GM12864 (cell line): ENCODE data around the gene TSKS.

Experiments
- DNase-seq: peaks from one replicate; pipeline ENCODE4 v3.0.0-alpha.2; 2011; ENCODE audit warnings: low read depth
- H3K4me3 ChIP-seq: 2 replicates; pipeline ENCODE4 v1.5.1; 2011; ENCODE audit warnings: mild to moderate bottlenecking, low read depth, low read length, control low read depth
- CTCF ChIP-seq: IDR thresholded peaks from 2 replicates; pipeline ENCODE4 v1.5.1; 2011; ENCODE audit warnings: low read depth, mild to moderate bottlenecking, moderate library complexity, low read length, control low read depth, inconsistent platforms; ENCODE audit errors: missing control alignments

Gene TSKS

GRCh38 chr19:49807904-49808675, 45.0 kb upstream of the TSKS start:
- TF ChIP-seq CTCF: no peak
- DNase-seq: no peak
- no peak overlapping the region for H3K4me3 ChIP-seq

GRCh38 chr19:49807058-49807903, 44.2 kb upstream of the TSKS start:
- no peak for TF ChIP-seq CTCF
- no peak for DNase-seq

GRCh38 chr19:49806620-49806959, 43.5 kb upstream of the TSKS start:
- DNase-seq: no peak
- TF ChIP-seq CTCF: no peak
- H3K4me3 ChIP-seq: no peak overlapping the region

More at GRCh38 chr19:49807058-49807903, 44.2 kb upstream of the TSKS start:
- no peak overlapping the region for H3K4me3 ChIP-seq

GRCh38 chr19:49805822-49806619, 42.9 kb upstream of the TSKS start:
- TF ChIP-seq CTCF: no peak
- H3K4me3 ChIP-seq: no peak overlapping the region
- no peak for DNase-seq

- no peak overlapping the region for H3K4me3 ChIP-seq
- DNase-seq: no peak
- no peak for TF ChIP-seq CTCF
Measured at GRCh38 chr19:49803529-49803856, 40.4 kb upstream of the TSKS start.

GRCh38 chr19:49802836-49803528, 39.9 kb upstream of the TSKS start:
- DNase-seq: no peak
- no peak for TF ChIP-seq CTCF
- H3K4me3 ChIP-seq: no peak overlapping the region
